K562 (cell line): ENCODE measurements around the gene SPEM3. TPM values are rescaled to one million over a fixed set of nuclear protein-coding genes. Genes with fewer than 3 reads are reported as not detected.

Experiments used
- GATAD2B ChIP-seq: fragments of 450-650 bp; IDR thresholded peaks from 2 replicates; pipeline ENCODE4 v1.6.1; 2017; ENCODE audit warnings: mild to moderate bottlenecking, borderline replicate concordance
- IRF2 ChIP-seq: sonication (generic); formaldehyde crosslinking; IDR thresholded peaks from 2 replicates; pipeline ENCODE4 v1.8.1; 2022; ENCODE audit warnings: mild to moderate bottlenecking, missing genetic modification reagents
- MAZ ChIP-seq, 2 experiments: fragments of 450-650 bp in 1 of 2; sonication (generic) in 1 of 2; formaldehyde crosslinking; IDR thresholded peaks in 1 of 2; conservative IDR thresholded peaks in 1 of 2; 2 replicates each; pipeline versions ENCODE4 v1.4.0 to v1.5.0; 2020; ENCODE audit warnings: mild to moderate bottlenecking in 1 of 2, missing genetic modification reagents in 1 of 2
- NRF1 ChIP-seq, 2 experiments: fragments of 450-650 bp; IDR thresholded peaks in 1 of 2; conservative IDR thresholded peaks in 1 of 2; 2 replicates each; pipeline ENCODE4 v1.6.1; 2014; ENCODE audit warnings: mild to moderate bottlenecking in 2 of 2
- PHF8 ChIP-seq: fragments of 200-600 bp; sonication (generic); IDR thresholded peaks from 2 replicates; pipeline ENCODE4 v1.6.1; 2012; ENCODE audit warnings: mixed run types, mild to moderate bottlenecking, inconsistent platforms, low read length, moderate library complexity, borderline replicate concordance
- POLR2A ChIP-seq: fragments of 450-650 bp; conservative IDR thresholded peaks from 2 replicates; pipeline ENCODE4 v1.6.1; 2016
- TGIF2 ChIP-seq: sonication (generic); formaldehyde crosslinking; IDR thresholded peaks from 2 replicates; pipeline ENCODE4 v1.8.1; 2022; ENCODE audit warnings: mild to moderate bottlenecking, missing genetic modification reagents, moderate library complexity
- YBX1 ChIP-seq: fragments of 450-650 bp; IDR thresholded peaks from 2 replicates; pipeline ENCODE4 v1.7.1; 2016; ENCODE audit warnings: mild to moderate bottlenecking
- YY1 ChIP-seq, 3 experiments: IDR thresholded peaks; 2 replicates each; pipeline ENCODE4 v1.6.1; 2011; ENCODE audit warnings: low read length in 2 of 3, mild to moderate bottlenecking in 2 of 3, moderate library complexity in 2 of 3, borderline replicate concordance in 1 of 3, control low read depth in 1 of 3, low read depth in 1 of 3; ENCODE audit not compliant: insufficient read depth in 3 of 3, insufficient replicate concordance in 2 of 3, control insufficient read depth in 1 of 3, insufficient read length in 1 of 3; ENCODE audit errors: extremely low read depth in 1 of 3
- ZFPM2 ChIP-seq: fragments of 250-450 bp; sonication (Bioruptor Pico); IDR thresholded peaks from 2 replicates; pipeline ENCODE4 v1.5.1; 2022; ENCODE audit warnings: mild to moderate bottlenecking
- ZKSCAN3 ChIP-seq: fragments of 250-450 bp; sonication (Bioruptor Pico); IDR thresholded peaks from 2 replicates; pipeline ENCODE4 v1.4.0; 2020
- ZNF584 ChIP-seq: fragments of 200-800 bp; sonication (Bioruptor generic); IDR thresholded peaks from 2 replicates; pipeline ENCODE4 v1.6.1; 2016; ENCODE audit warnings: low read depth, mild to moderate bottlenecking, missing genetic modification characterization, missing compliant biosample characterization
- polyA plus RNA-seq, 8 experiments: library from polyadenylated mRNA; depleted of rRNA in 4 of 8; stranded (reverse) in 5 of 8; unstranded in 3 of 8; fragments of >200 nt; fragmentation: Nextera tagmentation in 2 of 8; fragmentation: Illumina TruSeq in 1 of 8; extraction: Ambion mirVana in 2 of 8; extraction: Trizol in 1 of 8; gene quantifications; 2 replicates each; pipeline versions ENCODE4 v1.2.1 to v1.2.3, GENCODE V29; 2011 to 2014; ENCODE audit warnings: inconsistent platforms in 1 of 8, missing spikeins in 1 of 8
- total RNA-seq, 7 experiments: library from RNA; depleted of rRNA in 6 of 7; stranded (reverse); fragments of >200 nt in 6 of 7; fragmentation: Illumina TruSeq in 2 of 7; extraction: Trizol in 2 of 7; gene quantifications; 2 replicates each; pipeline versions ENCODE4 v1.2.1 to v1.2.3, GENCODE V29; 2011 to 2021; ENCODE audit warnings: low replicate concordance in 1 of 7
- TF ChIP-seq, protein P1 (sequence below), 2 experiments: fragments of 450-650 bp in 1 of 2; sonication (generic) in 1 of 2; formaldehyde crosslinking in 1 of 2; IDR thresholded peaks; 2 replicates each; pipeline versions ENCODE4 v1.7.1 to v1.9.0; 2016 to 2022; ENCODE audit warnings: inconsistent platforms in 1 of 2, mild to moderate bottlenecking in 1 of 2, missing genetic modification reagents in 1 of 2
- TF ChIP-seq, protein P2 (sequence below): sonication (generic); formaldehyde crosslinking; IDR thresholded peaks from 2 replicates; pipeline ENCODE4 v1.8.1; 2023; ENCODE audit warnings: mild to moderate bottlenecking, missing genetic modification reagents

The SPEM3 gene
- total and polyA plus RNA-seq, 9 of the 15 experiments (the other 6 are each of a cell fraction or from before 2014, with no cell fraction given) = not detected

DNA sequence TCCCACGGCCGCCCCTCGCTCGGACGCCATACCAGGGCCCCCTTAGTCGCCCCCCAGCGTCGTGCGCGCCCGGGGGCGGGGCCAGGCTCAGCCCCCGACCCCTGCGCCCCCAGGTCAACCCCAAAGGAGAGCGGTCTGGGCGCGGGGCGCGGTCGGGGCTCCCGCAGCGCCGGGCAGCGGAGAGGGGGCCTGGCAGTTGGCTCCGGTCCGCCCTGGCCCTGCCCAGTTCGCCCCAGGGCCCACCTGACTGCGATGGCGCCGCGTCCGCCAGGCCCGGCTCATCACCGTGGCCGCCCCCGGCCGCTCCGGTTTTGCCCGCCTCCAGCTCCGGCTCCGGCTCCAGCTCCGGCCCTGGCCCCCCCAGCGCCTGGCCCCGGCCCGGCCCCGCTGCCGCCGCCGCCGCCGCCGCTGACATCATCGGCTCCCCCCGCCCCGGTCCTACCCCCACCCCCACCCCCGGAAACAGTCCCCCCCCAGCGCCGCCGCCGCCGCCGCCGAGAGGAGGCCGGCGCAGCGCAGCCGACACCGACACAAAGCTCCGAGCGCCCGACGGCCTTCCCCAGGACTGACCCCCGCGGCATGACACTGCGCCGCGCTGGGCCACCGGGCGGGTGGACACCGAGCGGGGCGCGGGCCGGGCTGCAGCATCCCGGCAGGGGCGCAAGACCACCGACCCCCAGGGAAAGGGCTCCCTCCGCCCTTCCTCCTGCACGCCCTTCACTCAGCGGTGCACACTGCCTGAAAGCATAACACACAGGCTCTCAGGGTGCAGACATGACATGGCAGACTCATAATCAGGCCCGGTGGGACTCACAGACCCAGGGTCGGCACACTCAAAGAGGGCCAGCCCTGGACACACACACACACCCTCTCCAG lies 50.8 kb downstream of the SPEM3 start, which contains the start of gene ZBTB4 (continued):
- TF ChIP-seq, protein P1, sequence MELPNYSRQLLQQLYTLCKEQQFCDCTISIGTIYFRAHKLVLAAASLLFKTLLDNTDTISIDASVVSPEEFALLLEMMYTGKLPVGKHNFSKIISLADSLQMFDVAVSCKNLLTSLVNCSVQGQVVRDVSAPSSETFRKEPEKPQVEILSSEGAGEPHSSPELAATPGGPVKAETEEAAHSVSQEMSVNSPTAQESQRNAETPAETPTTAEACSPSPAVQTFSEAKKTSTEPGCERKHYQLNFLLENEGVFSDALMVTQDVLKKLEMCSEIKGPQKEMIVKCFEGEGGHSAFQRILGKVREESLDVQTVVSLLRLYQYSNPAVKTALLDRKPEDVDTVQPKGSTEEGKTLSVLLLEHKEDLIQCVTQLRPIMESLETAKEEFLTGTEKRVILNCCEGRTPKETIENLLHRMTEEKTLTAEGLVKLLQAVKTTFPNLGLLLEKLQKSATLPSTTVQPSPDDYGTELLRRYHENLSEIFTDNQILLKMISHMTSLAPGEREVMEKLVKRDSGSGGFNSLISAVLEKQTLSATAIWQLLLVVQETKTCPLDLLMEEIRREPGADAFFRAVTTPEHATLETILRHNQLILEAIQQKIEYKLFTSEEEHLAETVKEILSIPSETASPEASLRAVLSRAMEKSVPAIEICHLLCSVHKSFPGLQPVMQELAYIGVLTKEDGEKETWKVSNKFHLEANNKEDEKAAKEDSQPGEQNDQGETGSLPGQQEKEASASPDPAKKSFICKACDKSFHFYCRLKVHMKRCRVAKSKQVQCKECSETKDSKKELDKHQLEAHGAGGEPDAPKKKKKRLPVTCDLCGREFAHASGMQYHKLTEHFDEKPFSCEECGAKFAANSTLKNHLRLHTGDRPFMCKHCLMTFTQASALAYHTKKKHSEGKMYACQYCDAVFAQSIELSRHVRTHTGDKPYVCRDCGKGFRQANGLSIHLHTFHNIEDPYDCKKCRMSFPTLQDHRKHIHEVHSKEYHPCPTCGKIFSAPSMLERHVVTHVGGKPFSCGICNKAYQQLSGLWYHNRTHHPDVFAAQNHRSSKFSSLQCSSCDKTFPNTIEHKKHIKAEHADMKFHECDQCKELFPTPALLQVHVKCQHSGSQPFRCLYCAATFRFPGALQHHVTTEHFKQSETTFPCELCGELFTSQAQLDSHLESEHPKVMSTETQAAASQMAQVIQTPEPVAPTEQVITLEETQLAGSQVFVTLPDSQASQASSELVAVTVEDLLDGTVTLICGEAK (IDR thresholded peaks at IDR 0.05) = 0 out of 2 replicates have a peak, but pooled peaks have one; percentile 23
- TF ChIP-seq, protein P1 (CRISPR knock-in tag; IDR thresholded peaks at IDR 0.05) = no peak
- TF ChIP-seq NRF1 (conservative IDR thresholded peaks at IDR 0.05 in 1 of 2, IDR thresholded peaks at IDR 0.05 in 1 of 2) = peak; percentile 59 to 70
- TF ChIP-seq PHF8 = peak; percentile 53; the same call in 1 of the 2 replicates
- no peak for TF ChIP-seq GATAD2B
- no peak for TF ChIP-seq ZNF584 (CRISPR knock-in tag)
- no peak for TF ChIP-seq ZKSCAN3 (CRISPR knock-in tag)
- no peak for TF ChIP-seq YBX1
- no peak for TF ChIP-seq ZFPM2
- TF ChIP-seq IRF2 (CRISPR knock-in tag) = no peak
- TF ChIP-seq YY1 (IDR thresholded peaks at IDR 0.05; ENCODE audit: borderline replicate concordance in 1 of 3, control insufficient read depth in 1 of 3, extremely low read depth in 1 of 3, insufficient read depth in 3 of 3, insufficient read length in 1 of 3, insufficient replicate concordance in 2 of 3, low read depth in 1 of 3, low read length in 2 of 3) = peak in 2 of 3 experiments; percentile 6 to 10
- TF ChIP-seq, protein P2, sequence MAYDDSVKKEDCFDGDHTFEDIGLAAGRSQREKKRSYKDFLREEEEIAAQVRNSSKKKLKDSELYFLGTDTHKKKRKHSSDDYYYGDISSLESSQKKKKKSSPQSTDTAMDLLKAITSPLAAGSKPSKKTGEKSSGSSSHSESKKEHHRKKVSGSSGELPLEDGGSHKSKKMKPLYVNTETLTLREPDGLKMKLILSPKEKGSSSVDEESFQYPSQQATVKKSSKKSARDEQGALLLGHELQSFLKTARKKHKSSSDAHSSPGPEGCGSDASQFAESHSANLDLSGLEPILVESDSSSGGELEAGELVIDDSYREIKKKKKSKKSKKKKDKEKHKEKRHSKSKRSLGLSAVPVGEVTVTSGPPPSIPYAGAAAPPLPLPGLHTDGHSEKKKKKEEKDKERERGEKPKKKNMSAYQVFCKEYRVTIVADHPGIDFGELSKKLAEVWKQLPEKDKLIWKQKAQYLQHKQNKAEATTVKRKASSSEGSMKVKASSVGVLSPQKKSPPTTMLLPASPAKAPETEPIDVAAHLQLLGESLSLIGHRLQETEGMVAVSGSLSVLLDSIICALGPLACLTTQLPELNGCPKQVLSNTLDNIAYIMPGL = no peak
- peak; percentile 56; the same call in 1 of the 2 replicates for TF ChIP-seq POLR2A
- 0 out of 2 replicates have a peak, but pooled peaks have one; percentile 15 for TF ChIP-seq TGIF2 (CRISPR knock-in tag)
- TF ChIP-seq MAZ (CRISPR knock-in tag; conservative IDR thresholded peaks at IDR 0.05 in 1 of 2, IDR thresholded peaks at IDR 0.05 in 1 of 2) = 0 out of 4 replicates have a peak, but pooled peaks of 1 of the 2 experiments have one; percentile 18
